Small intestine (tissue), 7 donors: Measurements from ENCODE around the gene ANKRD40. TPM values are rescaled to one million over a fixed set of nuclear protein-coding genes. Genes with fewer than 3 reads are reported as not detected.

Source experiments
- DNase-seq, 2 donors: peaks; one replicate each; pipeline versions ENCODE4 v3.0.0 to v3.0.0-alpha.2; 2013
- FAIRE-seq: peaks from 2 replicates; lab custom pipeline; 2012; peaks lifted over from hg19 to GRCh38; lab: Jason Lieb, UNC
- H3K27ac ChIP-seq, 3 donors: one replicate each; pipeline ENCODE4 v1.5.1; 2013; ENCODE audit warnings: low read length in 2 of 3, mild to moderate bottlenecking in 2 of 3, control low read depth in 1 of 3, inconsistent platforms in 1 of 3, low read depth in 1 of 3, moderate library complexity in 1 of 3
- H3K27me3 ChIP-seq, 3 donors: one replicate each; pipeline ENCODE4 v1.6.1; 2013; ENCODE audit warnings: low read length in 3 of 3, inconsistent platforms in 1 of 3; ENCODE audit not compliant: control insufficient read depth in 3 of 3, insufficient read depth in 3 of 3
- H3K36me3 ChIP-seq, 3 donors: one replicate each; pipeline ENCODE4 v1.6.1; 2013; ENCODE audit warnings: low read length in 3 of 3, inconsistent platforms in 1 of 3, low read depth in 1 of 3, mild to moderate bottlenecking in 1 of 3, moderate library complexity in 1 of 3; ENCODE audit not compliant: control insufficient read depth in 3 of 3, insufficient read depth in 2 of 3
- H3K4me1 ChIP-seq, 3 donors: one replicate each; pipeline ENCODE4 v1.6.1; 2013; ENCODE audit warnings: low read length in 2 of 3, inconsistent platforms in 1 of 3, low read depth in 1 of 3, mild to moderate bottlenecking in 1 of 3, moderate library complexity in 1 of 3; ENCODE audit not compliant: control insufficient read depth in 3 of 3, insufficient read depth in 2 of 3
- H3K4me3 ChIP-seq, 3 donors: one replicate each; pipeline ENCODE4 v1.5.1; 2013; ENCODE audit warnings: low read length in 3 of 3, control low read depth in 1 of 3, inconsistent platforms in 1 of 3, low read depth in 1 of 3, mild to moderate bottlenecking in 1 of 3, moderate library complexity in 1 of 3
- H3K9me3 ChIP-seq, 2 donors: one replicate each; pipeline ENCODE4 v1.6.1; 2013; ENCODE audit warnings: low read depth in 1 of 2, low read length in 1 of 2; ENCODE audit not compliant: control insufficient read depth in 2 of 2, insufficient read depth in 1 of 2
- WGBS, 3 donors: extraction: QIAGEN DNeasy Blood & Tissue Kit; methylation state at CpG; one replicate each; pipeline ENCODE4 v1.1.7; 2013; 5-methylcytosine and 5-hydroxymethylcytosine counted together
- polyA plus RNA-seq, 4 donors: library from polyadenylated mRNA; stranded (reverse) in 3 of 4; unstranded in 1 of 4; fragments of 200-250 nt in 3 of 4; fragments of 120-200 nt in 1 of 4; gene quantifications; one replicate each; pipeline versions ENCODE4 v1.2.1 to v1.2.3, GENCODE V29; 2013
- donor health status: healthy with polysubstance abuse.
- donor health status: control.
- donor health status: control.
- donor health status: Bipolar disorder and iron deficiency.
- donor health status: healthy.

The ANKRD40 gene
- polyA plus RNA-seq, 4 donors: 5.7 to 23.8 (median 9.6) TPM

DNA sequence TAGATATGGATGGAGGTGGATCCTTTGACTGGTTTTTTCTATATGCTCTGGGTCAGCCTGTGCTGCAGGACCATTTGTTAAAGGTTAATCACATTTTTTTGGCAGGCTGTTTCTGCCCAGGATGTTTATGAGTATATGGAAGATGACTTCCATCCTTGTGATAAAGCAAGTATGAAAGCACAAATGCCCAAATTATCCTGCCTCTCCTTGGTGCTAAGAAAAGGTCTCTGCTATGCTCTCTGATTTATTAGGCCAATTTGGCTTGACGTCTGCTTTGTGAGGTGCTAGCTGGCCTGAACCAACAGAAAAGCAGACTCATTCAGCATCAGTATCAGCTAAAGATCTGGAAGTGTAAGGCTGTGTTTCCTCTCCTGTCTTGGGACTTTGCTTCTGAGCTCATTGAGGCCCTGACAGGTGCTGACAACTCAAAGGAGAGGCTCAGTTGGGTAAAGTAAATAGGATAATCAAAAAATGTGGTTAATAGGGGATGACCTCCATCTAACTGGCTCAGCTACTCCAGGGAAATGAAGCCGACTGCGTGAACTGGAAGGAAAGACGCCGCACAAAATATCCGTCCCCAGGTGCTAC, 15.2 kb downstream of the ANKRD40 start:
- WGBS, 3 donors: 27 to 57% (median 38%) methylated on average over 6 of the region's 6 CpGs
- peaks cover 0 to 76% (median 11%) of the 10 kb centered on the region in 3 donors for H3K4me1 ChIP-seq
- no peak overlapping the region for H3K4me3 ChIP-seq
- H3K27ac ChIP-seq: peak overlapping the region; percentile 89 to 92 (median 90)
- H3K27me3 ChIP-seq: no peaks in the 10 kb centered on the region
- DNase-seq: peak; percentile 68 to 76
- FAIRE-seq: no peak
- peaks cover 4 to 43% (median 12%) of the 10 kb centered on the region in 3 donors for H3K36me3 ChIP-seq
- H3K9me3 ChIP-seq: no peaks in the 10 kb centered on the region

DNA sequence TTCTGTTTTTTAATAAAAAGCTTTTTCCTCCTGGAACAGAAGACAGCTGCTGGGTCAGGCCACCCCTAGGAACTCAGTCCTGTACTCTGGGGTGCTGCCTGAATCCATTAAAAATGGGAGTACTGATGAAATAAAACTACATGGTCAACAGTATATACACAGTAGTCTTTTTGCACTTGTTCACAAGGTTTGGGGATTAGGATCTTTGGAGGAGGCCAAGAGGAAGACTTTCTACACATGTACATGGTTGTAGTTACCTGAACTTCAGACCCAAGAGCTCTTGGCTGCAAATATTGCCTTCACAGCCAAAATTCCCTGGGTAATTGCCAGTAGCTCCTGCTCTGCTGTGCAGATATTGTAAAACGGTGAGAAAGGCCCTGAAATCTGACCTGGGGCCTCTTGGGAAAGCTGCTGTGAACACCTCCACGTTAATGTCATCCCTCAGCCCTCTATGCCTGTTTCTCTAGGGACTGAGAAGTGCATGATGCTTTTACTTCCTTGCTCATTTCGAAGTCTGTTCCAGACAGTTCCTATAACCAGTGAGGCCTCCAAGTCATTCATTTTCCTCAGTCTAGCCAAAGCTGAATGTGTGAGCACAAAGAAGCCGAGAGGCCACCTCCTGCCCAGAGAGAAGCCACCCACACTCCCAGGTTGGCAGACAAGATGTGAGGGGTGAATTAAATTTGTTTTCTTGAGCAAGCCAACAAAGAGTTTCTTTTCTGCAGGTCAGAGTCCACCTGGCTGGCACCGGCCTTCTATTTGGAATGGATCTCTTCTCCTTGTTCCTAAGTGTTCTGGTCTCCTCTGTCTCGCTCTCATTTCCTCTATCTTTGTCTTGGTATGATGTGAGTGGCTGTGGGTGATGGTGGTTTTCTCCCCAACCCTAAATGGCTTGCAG, 15.9 kb downstream of the ANKRD40 start:
- Histone ChIP-seq H3K4me1 (peaks cover 0 to 83% (median 16%) of the 10 kb centered on the region in 3 donors), H3K4me3 (no peak overlapping the region), H3K36me3 (peaks cover 4 to 38% (median 12%) of the 10 kb centered on the region in 3 donors), H3K27ac (peak overlapping the region; percentile 89 to 92 (median 90)), H3K9me3 (no peaks in the 10 kb centered on the region), H3K27me3 (no peaks in the 10 kb centered on the region)
- DNase-seq (peak; percentile 77 to 92), FAIRE-seq (no peak)
- WGBS, 3 donors: 13 to 55% (median 36%) methylated on average over 6 of the region's 6 CpGs

DNA sequence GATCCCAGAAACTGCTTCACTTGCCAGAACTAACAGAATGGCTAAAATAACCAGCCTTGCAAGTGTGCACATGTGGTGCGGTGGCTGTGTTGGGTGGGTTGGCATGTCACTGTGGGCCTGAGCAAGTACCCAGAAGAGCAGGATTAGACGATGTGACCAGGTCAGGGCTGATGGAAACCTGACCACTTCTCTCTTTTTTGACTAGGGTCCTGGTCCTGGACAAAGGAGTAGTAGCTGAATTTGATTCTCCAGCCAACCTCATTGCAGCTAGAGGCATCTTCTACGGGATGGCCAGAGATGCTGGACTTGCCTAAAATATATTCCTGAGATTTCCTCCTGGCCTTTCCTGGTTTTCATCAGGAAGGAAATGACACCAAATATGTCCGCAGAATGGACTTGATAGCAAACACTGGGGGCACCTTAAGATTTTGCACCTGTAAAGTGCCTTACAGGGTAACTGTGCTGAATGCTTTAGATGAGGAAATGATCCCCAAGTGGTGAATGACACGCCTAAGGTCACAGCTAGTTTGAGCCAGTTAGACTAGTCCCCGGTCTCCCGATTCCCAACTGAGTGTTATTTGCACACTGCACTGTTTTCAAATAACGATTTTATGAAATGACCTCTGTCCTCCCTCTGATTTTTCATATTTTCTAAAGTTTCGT, 16.7 kb downstream of the ANKRD40 start:
- H3K27ac ChIP-seq: peak overlapping the region; percentile 89 to 92 (median 90)
- 25 to 59% (median 42%) methylated on average over 9 of the region's 9 CpGs for WGBS, 3 donors

DNA sequence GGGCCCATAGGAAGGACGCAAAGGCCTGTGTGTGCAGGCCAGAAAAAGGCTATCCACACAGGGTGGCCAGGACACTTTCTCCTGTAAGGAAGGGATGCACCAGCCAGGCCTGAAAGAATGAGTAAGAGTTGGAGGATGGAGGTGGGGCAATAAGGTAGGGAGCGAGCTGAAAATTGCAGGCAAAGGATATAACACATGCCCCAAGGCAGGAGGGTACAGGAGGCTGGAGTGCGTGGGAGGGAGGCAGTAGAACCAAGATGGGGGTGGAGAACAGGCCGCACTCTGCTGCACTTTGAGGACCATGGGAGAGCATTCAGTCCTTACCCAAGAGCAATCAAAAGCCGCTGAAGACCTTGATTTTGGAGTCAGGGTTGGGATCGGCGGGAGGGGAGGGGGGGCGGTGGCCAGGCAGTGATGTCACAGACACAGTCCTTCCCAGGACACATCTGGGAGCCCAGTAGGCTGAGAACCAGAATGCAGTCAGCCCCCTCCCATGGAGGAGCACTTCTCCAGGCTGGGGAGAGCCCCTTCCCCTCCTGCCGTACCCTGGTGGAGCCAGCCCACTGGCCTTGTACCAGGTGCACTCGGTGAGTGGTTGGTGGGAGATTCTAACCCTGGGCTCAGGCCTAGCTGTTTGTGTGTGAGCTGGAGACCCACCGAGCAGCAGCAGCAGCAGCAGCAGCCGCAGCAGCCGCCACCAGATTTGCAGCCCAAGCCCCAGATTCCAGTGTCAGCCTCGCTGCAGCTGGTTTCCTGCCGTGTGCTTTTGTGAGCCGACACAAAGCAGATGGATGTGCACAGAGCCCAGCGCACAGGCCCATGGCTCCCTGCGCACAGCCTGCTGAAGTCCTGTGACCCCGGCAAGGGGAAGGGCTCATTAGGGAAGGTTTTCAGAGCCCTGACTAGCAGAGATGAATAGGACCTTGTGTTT, 17.5 kb downstream of the ANKRD40 start:
- Histone ChIP-seq H3K27ac (peak overlapping the region; percentile 89 to 92 (median 90)), H3K36me3 (peaks cover 0 to 32% (median 0%) of the 10 kb centered on the region in 3 donors), H3K27me3 (no peaks in the 10 kb centered on the region), H3K4me3 (no peak overlapping the region), H3K9me3 (no peaks in the 10 kb centered on the region), H3K4me1 (peaks cover 0 to 93% (median 16%) of the 10 kb centered on the region in 3 donors)
- WGBS, 3 donors: 34 to 57% (median 50%) methylated on average over 19 of the region's 19 CpGs
- no peak for FAIRE-seq
- DNase-seq: no peak

More for the DNA sequence above, 16.7 kb downstream of the ANKRD40 start:
- Histone ChIP-seq H3K4me3 (no peak overlapping the region), H3K27me3 (no peaks in the 10 kb centered on the region), H3K4me1 (peaks cover 0 to 91% (median 16%) of the 10 kb centered on the region in 3 donors), H3K36me3 (peaks cover 4 to 38% (median 8%) of the 10 kb centered on the region in 3 donors), H3K9me3 (no peaks in the 10 kb centered on the region)
- FAIRE-seq: no peak
- peak; percentile 45 to 68 for DNase-seq

DNA sequence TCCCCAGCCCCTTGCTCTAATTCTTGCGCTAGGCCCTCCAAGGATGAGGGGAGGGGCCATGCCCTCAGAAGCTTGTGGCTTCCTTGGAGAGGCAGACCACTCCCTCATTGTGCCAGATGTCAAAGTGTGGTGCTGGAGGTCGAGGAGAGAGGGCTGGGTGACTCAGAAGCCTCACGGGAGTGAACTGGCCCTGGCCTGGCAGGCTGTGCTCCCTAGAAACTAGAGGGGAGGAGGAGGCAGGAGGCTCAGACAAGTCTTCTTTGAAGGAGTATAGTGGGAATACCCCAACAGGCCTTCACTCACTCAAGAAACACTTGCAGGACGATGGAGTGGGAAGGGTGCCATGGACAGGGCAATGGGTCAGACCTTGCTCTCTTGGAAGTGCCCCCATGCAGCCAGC, 18.5 kb downstream of the ANKRD40 start:
- peaks cover 0 to 32% (median 0%) of the 10 kb centered on the region in 3 donors for H3K36me3 ChIP-seq
- H3K9me3 ChIP-seq: no peaks in the 10 kb centered on the region
- no peak overlapping the region for H3K4me3 ChIP-seq
- H3K4me1 ChIP-seq: peaks cover 0 to 95% (median 16%) of the 10 kb centered on the region in 3 donors
- no peak for FAIRE-seq
- peak overlapping the region; percentile 89 to 92 (median 90) for H3K27ac ChIP-seq
- 36 to 50% (median 39%) methylated on average over 4 of the region's 4 CpGs for WGBS, 3 donors
- no peaks in the 10 kb centered on the region for H3K27me3 ChIP-seq
- peak; percentile 50 to 74 for DNase-seq

DNA sequence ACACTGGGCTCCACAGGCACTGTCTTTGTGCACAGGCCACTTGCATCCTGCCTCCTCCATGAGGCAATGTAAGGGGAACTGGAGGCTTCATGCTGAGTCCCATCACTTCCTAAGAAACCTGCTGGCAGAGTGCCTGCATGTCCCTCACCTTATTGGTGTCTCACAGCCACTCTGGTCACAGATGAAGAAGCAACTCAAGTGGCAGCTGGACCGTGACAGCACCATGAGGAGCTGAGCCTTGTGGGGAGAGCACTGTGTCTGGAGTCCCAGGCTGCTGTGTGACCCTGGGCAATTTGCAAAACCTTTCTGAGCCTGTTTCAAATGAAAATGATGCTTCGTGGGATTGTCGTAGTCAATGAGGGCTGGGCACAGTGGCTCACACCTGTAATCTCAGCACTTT, 19.5 kb downstream of the ANKRD40 start:
- H3K4me3 ChIP-seq: no peak overlapping the region
- no peaks in the 10 kb centered on the region for H3K27me3 ChIP-seq
- FAIRE-seq: no peak
- WGBS, 3 donors: 92% methylated on average over 3 of the region's 3 CpGs
- H3K27ac ChIP-seq: peak overlapping the region; percentile 0 to 96 (median 9)
- peaks cover 0 to 41% (median 0%) of the 10 kb centered on the region in 3 donors for H3K36me3 ChIP-seq
- peaks cover 0 to 92% (median 14%) of the 10 kb centered on the region in 3 donors for H3K4me1 ChIP-seq
- H3K9me3 ChIP-seq: no peaks in the 10 kb centered on the region
- no peak for DNase-seq

DNA sequence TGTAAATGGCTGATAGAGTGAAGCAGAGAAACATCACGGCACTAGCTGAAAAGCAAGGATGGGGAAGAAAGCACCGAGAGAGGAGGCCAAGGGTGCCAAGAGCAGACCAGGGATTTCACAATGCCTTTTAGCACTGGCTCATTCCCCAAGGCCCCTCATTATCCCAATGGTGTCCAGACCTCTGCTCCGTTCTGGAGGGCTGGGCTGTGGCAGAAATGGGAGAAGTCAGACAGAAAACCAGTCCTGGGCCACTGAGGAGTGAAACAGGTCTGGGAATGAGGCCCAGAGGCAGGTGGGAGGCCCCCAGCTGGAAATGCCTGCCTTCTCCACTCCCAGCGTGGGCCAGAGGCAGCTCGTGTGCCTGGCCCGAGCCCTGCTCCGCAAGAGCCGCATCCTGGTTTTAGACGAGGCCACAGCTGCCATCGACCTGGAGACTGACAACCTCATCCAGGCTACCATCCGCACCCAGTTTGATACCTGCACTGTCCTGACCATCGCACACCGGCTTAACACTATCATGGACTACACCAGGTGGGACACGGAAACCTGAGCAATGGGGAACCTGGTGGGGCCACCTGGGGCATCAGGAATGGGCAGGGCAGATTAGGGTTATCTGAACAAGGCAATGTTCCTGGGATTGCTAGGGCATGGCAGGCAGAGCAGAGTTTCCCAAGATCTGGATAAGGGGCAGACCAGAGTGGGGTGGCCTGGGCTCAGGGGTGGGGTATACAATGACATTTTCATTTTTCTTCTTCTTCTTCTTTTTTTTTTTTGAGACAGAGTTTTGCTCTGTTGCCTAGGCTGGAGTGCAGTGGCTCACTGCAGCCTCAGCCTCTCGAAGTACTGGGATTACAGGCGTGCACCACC, 20.3 kb downstream of the ANKRD40 start:
- DNase-seq: peak; percentile 64 to 77
- Histone ChIP-seq H3K4me3 (no peak overlapping the region), H3K27ac (peak overlapping the region; percentile 90 to 96 (median 95)), H3K36me3 (peaks cover 0 to 42% (median 0%) of the 10 kb centered on the region in 3 donors), H3K4me1 (peaks cover 0 to 85% (median 14%) of the 10 kb centered on the region in 3 donors), H3K9me3 (no peaks in the 10 kb centered on the region), H3K27me3 (no peaks in the 10 kb centered on the region)
- FAIRE-seq: no peak
- WGBS, 3 donors: 28 to 68% (median 46%) methylated on average over 16 of the region's 16 CpGs
